H9 (cell line): ENCODE measurements around the gene BRCA2. TPM values are rescaled to one million over a fixed set of nuclear protein-coding genes. Genes with fewer than 3 reads are reported as not detected.

Experiments
- DNase-seq: peaks from one replicate; pipeline ENCODE4 v3.0.0-alpha.2; 2017
- H2AFZ ChIP-seq: one replicate; pipeline ENCODE4 v1.6.1; 2013; ENCODE audit warnings: mild to moderate bottlenecking, low read length, control low read depth, moderate library complexity
- H2AK5ac ChIP-seq: 2 replicates; pipeline ENCODE4 v1.6.1; 2013; ENCODE audit warnings: low read length, control low read depth, mixed read lengths; ENCODE audit not compliant: insufficient read length
- H2BK120ac ChIP-seq: one replicate; pipeline ENCODE4 v1.6.1; 2013; ENCODE audit warnings: low read depth, mild to moderate bottlenecking, low read length, control low read depth, inconsistent platforms; ENCODE audit not compliant: poor library complexity, severe bottlenecking
- H2BK12ac ChIP-seq: 2 replicates; pipeline ENCODE4 v1.6.1; 2013; ENCODE audit warnings: low read length, control low read depth, mixed read lengths, low read depth; ENCODE audit not compliant: insufficient read length
- H2BK15ac ChIP-seq: 2 replicates; pipeline ENCODE4 v1.6.1; 2013; ENCODE audit warnings: low read depth, low read length, control low read depth
- H2BK20ac ChIP-seq: one replicate; pipeline ENCODE4 v1.6.1; 2013; ENCODE audit warnings: low read depth, mild to moderate bottlenecking, low read length, control low read depth, inconsistent platforms; ENCODE audit not compliant: poor library complexity, severe bottlenecking
- H2BK5ac ChIP-seq: 2 replicates; pipeline ENCODE4 v1.6.1; 2013; ENCODE audit warnings: low read length, control low read depth, mixed read lengths; ENCODE audit not compliant: insufficient read length
- H3K14ac ChIP-seq: 2 replicates; pipeline ENCODE4 v1.6.1; 2013; ENCODE audit warnings: low read length, control low read depth; ENCODE audit not compliant: insufficient read depth
- H3K18ac ChIP-seq: 2 replicates; pipeline ENCODE4 v1.6.1; 2013; ENCODE audit warnings: low read depth, mild to moderate bottlenecking, mixed read lengths, low read length, control low read depth; ENCODE audit not compliant: insufficient read length
- H3K23ac ChIP-seq: 2 replicates; pipeline ENCODE4 v1.6.1; 2013; ENCODE audit warnings: low read length, control low read depth, mixed read lengths, low read depth; ENCODE audit not compliant: insufficient read length
- H3K23me2 ChIP-seq: 2 replicates; pipeline ENCODE4 v1.6.1; 2013; ENCODE audit warnings: low read depth, mild to moderate bottlenecking, mixed read lengths, low read length, control low read depth; ENCODE audit not compliant: insufficient read length, poor library complexity, severe bottlenecking
- H3K27ac ChIP-seq: 2 replicates; pipeline ENCODE4 v1.5.1; 2013; ENCODE audit warnings: low read length, control low read depth, mixed read lengths, low read depth; ENCODE audit not compliant: insufficient read length
- H3K27me3 ChIP-seq: 2 replicates; pipeline ENCODE4 v1.6.1; 2013; ENCODE audit warnings: low read length, control low read depth, inconsistent platforms; ENCODE audit not compliant: insufficient read depth
- H3K4ac ChIP-seq: 2 replicates; pipeline ENCODE4 v1.6.1; 2013; ENCODE audit warnings: low read depth, mild to moderate bottlenecking, control low read depth, inconsistent platforms, low read length, moderate library complexity
- H3K4me1 ChIP-seq: 2 replicates; pipeline ENCODE4 v1.6.1; 2013; ENCODE audit warnings: low read length, control low read depth, inconsistent platforms; ENCODE audit not compliant: insufficient read depth
- H3K4me2 ChIP-seq: 2 replicates; pipeline ENCODE4 v1.6.1; 2013; ENCODE audit warnings: low read length, control low read depth, mixed read lengths; ENCODE audit not compliant: insufficient read length, insufficient read depth
- H3K56ac ChIP-seq: 2 replicates; pipeline ENCODE4 v1.6.1; 2013; ENCODE audit warnings: low read depth, mild to moderate bottlenecking, mixed read lengths, low read length, control low read depth; ENCODE audit not compliant: insufficient read length
- H3K79me1 ChIP-seq: 2 replicates; pipeline ENCODE4 v1.6.1; 2013; ENCODE audit warnings: low read depth, mild to moderate bottlenecking, moderate library complexity, low read length, control low read depth, inconsistent platforms; ENCODE audit not compliant: insufficient read depth, poor library complexity, severe bottlenecking
- H3K79me2 ChIP-seq: 2 replicates; pipeline ENCODE4 v1.6.1; 2013; ENCODE audit warnings: low read length, control low read depth, inconsistent platforms; ENCODE audit not compliant: insufficient read depth
- H3K9ac ChIP-seq: 2 replicates; pipeline ENCODE4 v1.6.1; 2013; ENCODE audit warnings: low read length, control low read depth, mixed read lengths; ENCODE audit not compliant: insufficient read length; ENCODE audit errors: extremely low read depth
- H3K9me3 ChIP-seq: one replicate; pipeline ENCODE4 v1.6.1; 2013; ENCODE audit warnings: low read depth, low read length, inconsistent platforms; ENCODE audit not compliant: control insufficient read depth
- H3T11ph ChIP-seq: one replicate; pipeline ENCODE4 v1.6.1; 2013; ENCODE audit warnings: mild to moderate bottlenecking, low read length, control low read depth, inconsistent platforms
- H4K20me1 ChIP-seq: one replicate; pipeline ENCODE4 v1.6.1; 2013; ENCODE audit not compliant: control insufficient read depth, insufficient read length, insufficient read depth
- H4K5ac ChIP-seq: 2 replicates; pipeline ENCODE4 v1.6.1; 2013; ENCODE audit warnings: low read depth, mild to moderate bottlenecking, mixed read lengths, low read length, control low read depth; ENCODE audit not compliant: insufficient read length
- H4K8ac ChIP-seq: replicated peaks from 2 replicates; pipeline ENCODE4 v1.6.1; 2013; ENCODE audit warnings: low read length, control low read depth, mixed read lengths, low read depth; ENCODE audit not compliant: insufficient read length
- H4K91ac ChIP-seq: 2 replicates; pipeline ENCODE4 v1.6.1; 2013; ENCODE audit warnings: low read depth, mild to moderate bottlenecking, moderate library complexity, mixed read lengths, low read length, control low read depth; ENCODE audit not compliant: insufficient read length
- H3K27ac Mint-ChIP-seq, 3 experiments: 2 replicates in 2 of 3; 3 replicates in 1 of 3; pipeline ENCODE4 v1.8.0; 2020 to 2021; ENCODE audit warnings: mixed read lengths in 3 of 3, mild to moderate bottlenecking in 1 of 3, moderate library complexity in 1 of 3
- H3K27me3 Mint-ChIP-seq: 2 replicates; pipeline ENCODE4 v1.8.0; 2021; ENCODE audit warnings: low read depth, mild to moderate bottlenecking, moderate library complexity, mixed read lengths
- H3K36me3 Mint-ChIP-seq, 3 experiments: 2 replicates in 2 of 3; 3 replicates in 1 of 3; pipeline ENCODE4 v1.8.0; 2020 to 2021; ENCODE audit warnings: low read depth in 3 of 3, mixed read lengths in 3 of 3; ENCODE audit not compliant: insufficient read depth in 1 of 3
- H3K4me1 Mint-ChIP-seq, 2 experiments: 2 replicates each; pipeline ENCODE4 v1.8.0; 2020; ENCODE audit warnings: mixed read lengths in 2 of 2
- H3K4me3 Mint-ChIP-seq, 2 experiments: 2 replicates in 1 of 2; 3 replicates in 1 of 2; pipeline ENCODE4 v1.8.0; 2020 to 2021; ENCODE audit warnings: mild to moderate bottlenecking in 2 of 2, mixed read lengths in 2 of 2, moderate library complexity in 1 of 2
- H3K9me3 Mint-ChIP-seq, 2 experiments: 2 replicates in 1 of 2; 3 replicates in 1 of 2; pipeline ENCODE4 v1.8.0; 2020; ENCODE audit warnings: mild to moderate bottlenecking in 2 of 2, mixed read lengths in 2 of 2, moderate library complexity in 1 of 2
- WGBS: extraction: QIAGEN DNeasy Blood & Tissue Kit; methylation state at CpG from one replicate; pipeline ENCODE4 v1.1.7; 2013; ENCODE audit warnings: missing lambda C conversion rate, low lambda C conversion rate, mixed read lengths; ENCODE audit not compliant: insufficient read length; ENCODE audit errors: extremely low coverage; 5-methylcytosine and 5-hydroxymethylcytosine counted together
- total RNA-seq: library from RNA; stranded (reverse); gene quantifications from 2 replicates; pipeline ENCODE4 v1.2.1, GENCODE V29; 2021
- TF ChIP-seq, protein P1 (sequence below): fragments of 200-600 bp; sonication (generic); conservative IDR thresholded peaks from 3 replicates; pipeline ENCODE4 v1.8.0; 2021; ENCODE audit warnings: antibody characterized with exemption, mild to moderate bottlenecking

Gene BRCA2
- total RNA-seq, 1 experiment from 2014 or later = 17.0 TPM

GRCh38 chr13:32428581-32429432, 113.5 kb downstream of the BRCA2 start:
- no peak overlapping the region for H2BK20ac ChIP-seq
- no peak overlapping the region for H3K14ac ChIP-seq
- peaks cover 4% of the 10 kb centered on the region for H3K27me3 ChIP-seq
- H3K18ac ChIP-seq = no peak overlapping the region
- no peak overlapping the region for H2AK5ac ChIP-seq
- no peaks in the 10 kb centered on the region for H3K79me2 ChIP-seq
- no peak overlapping the region for H3K23ac ChIP-seq
- no peak overlapping the region for H3K4ac ChIP-seq
- peaks cover 3% of the 10 kb centered on the region; the same call in 1 of the 2 replicates for H3K4me1 ChIP-seq
- H2BK120ac ChIP-seq = no peak overlapping the region
- Mint-ChIP-seq H3K4me3 (peak overlapping the region; percentile 74 to 80), H3K27me3 (peaks cover 19% of the 10 kb centered on the region), H3K4me1 (peaks cover 23 to 24% of the 10 kb centered on the region in 2 experiments), H3K27ac (no peak overlapping the region), H3K36me3 (peaks cover 2 to 3% (median 3%) of the 10 kb centered on the region in 3 experiments; a peak in 4 of 7 replicates), H3K9me3 (no peaks in the 10 kb centered on the region; a peak in 1 of 5 replicates)
- no peaks in the 10 kb centered on the region for H3K9me3 ChIP-seq
- H3T11ph ChIP-seq = no peak overlapping the region
- H2BK15ac ChIP-seq = no peak overlapping the region; the same call in 1 of the 2 replicates
- H4K5ac ChIP-seq = no peak overlapping the region
- no peaks in the 10 kb centered on the region for H3K79me1 ChIP-seq
- no CpG with 5 or more reads among the region's 9 CpGs for WGBS
- H3K4me2 ChIP-seq = peak overlapping the region; percentile 46
- peak overlapping the region; percentile 55 for H2BK12ac ChIP-seq
- H4K91ac ChIP-seq = no peak overlapping the region
- peaks cover 17% of the 10 kb centered on the region for H3K23me2 ChIP-seq
- H4K8ac ChIP-seq = no peak overlapping the region
- TF ChIP-seq, protein P1, sequence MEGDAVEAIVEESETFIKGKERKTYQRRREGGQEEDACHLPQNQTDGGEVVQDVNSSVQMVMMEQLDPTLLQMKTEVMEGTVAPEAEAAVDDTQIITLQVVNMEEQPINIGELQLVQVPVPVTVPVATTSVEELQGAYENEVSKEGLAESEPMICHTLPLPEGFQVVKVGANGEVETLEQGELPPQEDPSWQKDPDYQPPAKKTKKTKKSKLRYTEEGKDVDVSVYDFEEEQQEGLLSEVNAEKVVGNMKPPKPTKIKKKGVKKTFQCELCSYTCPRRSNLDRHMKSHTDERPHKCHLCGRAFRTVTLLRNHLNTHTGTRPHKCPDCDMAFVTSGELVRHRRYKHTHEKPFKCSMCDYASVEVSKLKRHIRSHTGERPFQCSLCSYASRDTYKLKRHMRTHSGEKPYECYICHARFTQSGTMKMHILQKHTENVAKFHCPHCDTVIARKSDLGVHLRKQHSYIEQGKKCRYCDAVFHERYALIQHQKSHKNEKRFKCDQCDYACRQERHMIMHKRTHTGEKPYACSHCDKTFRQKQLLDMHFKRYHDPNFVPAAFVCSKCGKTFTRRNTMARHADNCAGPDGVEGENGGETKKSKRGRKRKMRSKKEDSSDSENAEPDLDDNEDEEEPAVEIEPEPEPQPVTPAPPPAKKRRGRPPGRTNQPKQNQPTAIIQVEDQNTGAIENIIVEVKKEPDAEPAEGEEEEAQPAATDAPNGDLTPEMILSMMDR = no peak
- no peak overlapping the region for H3K27ac ChIP-seq
- H2AFZ ChIP-seq = no peak overlapping the region
- no peaks in the 10 kb centered on the region for H4K20me1 ChIP-seq
- no peak overlapping the region for H3K9ac ChIP-seq
- no peak overlapping the region for H2BK5ac ChIP-seq
- DNase-seq = no peak
- H3K56ac ChIP-seq = no peak overlapping the region
